NB4 (cell line): ENCODE results near the gene IFNL1.

Experiments
- DNase-seq: peaks from one replicate; pipeline ENCODE4 v3.0.0; 2010; ENCODE audit warnings: low read depth
- H3K4me3 ChIP-seq: one replicate; pipeline ENCODE4 v1.5.1; 2011; ENCODE audit warnings: mild to moderate bottlenecking, low read depth, low read length, moderate library complexity
- MAX ChIP-seq: IDR thresholded peaks from 2 replicates; pipeline ENCODE4 v1.6.1; 2011; ENCODE audit warnings: low read depth, low read length
- MYC ChIP-seq: IDR thresholded peaks from 2 replicates; pipeline ENCODE4 v1.6.1; 2011; ENCODE audit warnings: low read depth, low read length
- POLR2A ChIP-seq: IDR thresholded peaks from 2 replicates; pipeline ENCODE4 v1.6.1; 2011; ENCODE audit warnings: mild to moderate bottlenecking; ENCODE audit not compliant: insufficient read length; ENCODE audit errors: extremely low read depth
- TF ChIP-seq, protein P1 (sequence below): IDR thresholded peaks from one replicate; pipeline ENCODE4 v1.5.1; 2012; ENCODE audit warnings: low read depth, low read length

IFNL1 gene

GRCh38 chr19:39341129-39341718 is 45.0 kb downstream of the IFNL1 start:
- H3K4me3 ChIP-seq: peak overlapping the region; percentile 97
- peak; percentile 44 for DNase-seq
- TF ChIP-seq, protein P1, sequence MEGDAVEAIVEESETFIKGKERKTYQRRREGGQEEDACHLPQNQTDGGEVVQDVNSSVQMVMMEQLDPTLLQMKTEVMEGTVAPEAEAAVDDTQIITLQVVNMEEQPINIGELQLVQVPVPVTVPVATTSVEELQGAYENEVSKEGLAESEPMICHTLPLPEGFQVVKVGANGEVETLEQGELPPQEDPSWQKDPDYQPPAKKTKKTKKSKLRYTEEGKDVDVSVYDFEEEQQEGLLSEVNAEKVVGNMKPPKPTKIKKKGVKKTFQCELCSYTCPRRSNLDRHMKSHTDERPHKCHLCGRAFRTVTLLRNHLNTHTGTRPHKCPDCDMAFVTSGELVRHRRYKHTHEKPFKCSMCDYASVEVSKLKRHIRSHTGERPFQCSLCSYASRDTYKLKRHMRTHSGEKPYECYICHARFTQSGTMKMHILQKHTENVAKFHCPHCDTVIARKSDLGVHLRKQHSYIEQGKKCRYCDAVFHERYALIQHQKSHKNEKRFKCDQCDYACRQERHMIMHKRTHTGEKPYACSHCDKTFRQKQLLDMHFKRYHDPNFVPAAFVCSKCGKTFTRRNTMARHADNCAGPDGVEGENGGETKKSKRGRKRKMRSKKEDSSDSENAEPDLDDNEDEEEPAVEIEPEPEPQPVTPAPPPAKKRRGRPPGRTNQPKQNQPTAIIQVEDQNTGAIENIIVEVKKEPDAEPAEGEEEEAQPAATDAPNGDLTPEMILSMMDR: no peak
- TF ChIP-seq MAX: no peak
- TF ChIP-seq MYC: no peak
- no peak for TF ChIP-seq POLR2A

- TF ChIP-seq POLR2A (peak; percentile 84), MYC (no peak), MAX (peak; percentile 19; the same call in 1 of the 2 replicates)
- TF ChIP-seq, protein P1: peak; percentile 20
- peak; percentile 96 for DNase-seq
- H3K4me3 ChIP-seq: peak within 1 kb of the TSS; percentile 97
Measured at GRCh38 chr19:39341719-39342604, 45.8 kb downstream of the IFNL1 start, which contains the start of gene SAMD4B. Gene SAMD4B (plus strand): TSS chr19:39342421. CDS start chr19:39356894, 14,473 bp downstream.

DNA sequence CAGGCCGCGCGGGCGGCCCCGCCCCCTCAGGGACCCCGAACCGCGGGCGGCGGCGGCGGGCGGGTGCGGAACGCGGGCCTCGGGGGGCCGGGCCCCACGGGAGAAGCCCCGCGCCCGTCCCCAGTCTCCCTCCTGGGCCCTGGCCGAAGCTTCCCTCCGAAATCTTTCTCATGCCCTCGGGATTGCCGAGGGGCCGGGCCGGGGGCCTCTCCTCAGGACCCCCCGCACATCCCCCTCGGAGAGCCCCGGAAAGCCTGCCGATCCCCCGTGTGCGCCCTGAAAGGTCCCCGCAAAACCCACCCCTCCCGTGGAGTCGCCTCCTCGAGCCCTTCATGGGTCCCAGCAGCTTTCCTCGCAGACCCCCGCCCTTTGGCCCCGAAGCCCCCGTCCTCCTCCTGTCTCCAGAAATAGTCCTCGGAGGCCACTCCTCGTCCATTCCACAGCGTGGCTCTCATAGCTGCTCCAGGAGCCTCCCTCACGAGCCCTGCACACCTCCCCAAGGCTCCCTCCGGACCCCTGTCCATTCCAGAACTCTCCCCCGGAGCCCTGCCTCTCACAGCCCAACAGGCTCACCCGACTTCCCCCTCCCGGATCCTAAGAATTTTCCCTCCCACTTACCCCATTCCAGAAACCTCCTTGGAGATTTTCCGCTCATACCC is 46.6 kb downstream of the IFNL1 start:
- no peak for DNase-seq
- H3K4me3 ChIP-seq: peak overlapping the region; percentile 64
- TF ChIP-seq, protein P1: no peak
- TF ChIP-seq MYC (no peak), POLR2A (no peak), MAX (no peak)

DNA sequence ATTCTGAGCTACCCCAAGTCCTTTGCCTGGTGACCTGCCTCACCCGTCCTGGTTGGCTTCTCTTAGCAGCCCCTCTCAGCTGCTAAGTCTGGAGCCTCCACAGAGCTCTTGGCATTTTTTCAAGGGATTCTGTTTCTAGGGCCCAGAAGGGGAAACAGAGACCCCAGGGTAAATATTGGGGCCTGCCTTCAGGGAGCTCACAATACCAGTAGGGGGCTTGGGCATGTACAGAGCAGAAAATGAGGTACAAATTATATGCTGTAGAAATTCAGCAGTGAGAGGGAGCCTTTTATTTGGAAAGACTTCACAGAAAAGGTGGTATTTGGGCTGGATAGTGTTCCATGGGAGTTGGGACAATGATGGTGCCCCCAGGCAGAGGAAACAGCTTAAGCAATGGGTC is 49.7 kb downstream of the IFNL1 start:
- no peak for DNase-seq

More for the DNA sequence above, 49.7 kb downstream of the IFNL1 start:
- TF ChIP-seq MAX (no peak), MYC (no peak), POLR2A (no peak)
- TF ChIP-seq, protein P1: no peak
- H3K4me3 ChIP-seq: no peak overlapping the region
